NB4 (cell line): ENCODE data around the gene TYMP.
"Not testable (repeated sequence)": the region's sequence is repeated elsewhere in the genome, so short reads cannot be mapped to it uniquely, and the experiment has no call there.

ENCODE experiments used
- DNase-seq: peaks from one replicate; pipeline ENCODE4 v3.0.0; 2010; ENCODE audit warnings: low read depth
- H3K4me3 ChIP-seq: one replicate; pipeline ENCODE4 v1.5.1; 2011; ENCODE audit warnings: mild to moderate bottlenecking, low read depth, low read length, moderate library complexity
- MYC ChIP-seq: IDR thresholded peaks from 2 replicates; pipeline ENCODE4 v1.6.1; 2011; ENCODE audit warnings: low read depth, low read length
- POLR2A ChIP-seq: IDR thresholded peaks from 2 replicates; pipeline ENCODE4 v1.6.1; 2011; ENCODE audit warnings: mild to moderate bottlenecking; ENCODE audit not compliant: insufficient read length; ENCODE audit errors: extremely low read depth
- TF ChIP-seq, protein P1 (sequence below): IDR thresholded peaks from 2 replicates; pipeline ENCODE4 v1.6.1; 2011; ENCODE audit warnings: low read depth, low read length
- TF ChIP-seq, protein P2 (sequence below): IDR thresholded peaks from one replicate; pipeline ENCODE4 v1.5.1; 2012; ENCODE audit warnings: low read depth, low read length

TYMP gene

GRCh38 chr22:50536226-50536625, 6.4 kb upstream of the TYMP start:
- TF ChIP-seq, protein P1, sequence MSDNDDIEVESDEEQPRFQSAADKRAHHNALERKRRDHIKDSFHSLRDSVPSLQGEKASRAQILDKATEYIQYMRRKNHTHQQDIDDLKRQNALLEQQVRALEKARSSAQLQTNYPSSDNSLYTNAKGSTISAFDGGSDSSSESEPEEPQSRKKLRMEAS, result no peak
- TF ChIP-seq POLR2A (no peak), MYC (no peak)
- TF ChIP-seq, protein P2, sequence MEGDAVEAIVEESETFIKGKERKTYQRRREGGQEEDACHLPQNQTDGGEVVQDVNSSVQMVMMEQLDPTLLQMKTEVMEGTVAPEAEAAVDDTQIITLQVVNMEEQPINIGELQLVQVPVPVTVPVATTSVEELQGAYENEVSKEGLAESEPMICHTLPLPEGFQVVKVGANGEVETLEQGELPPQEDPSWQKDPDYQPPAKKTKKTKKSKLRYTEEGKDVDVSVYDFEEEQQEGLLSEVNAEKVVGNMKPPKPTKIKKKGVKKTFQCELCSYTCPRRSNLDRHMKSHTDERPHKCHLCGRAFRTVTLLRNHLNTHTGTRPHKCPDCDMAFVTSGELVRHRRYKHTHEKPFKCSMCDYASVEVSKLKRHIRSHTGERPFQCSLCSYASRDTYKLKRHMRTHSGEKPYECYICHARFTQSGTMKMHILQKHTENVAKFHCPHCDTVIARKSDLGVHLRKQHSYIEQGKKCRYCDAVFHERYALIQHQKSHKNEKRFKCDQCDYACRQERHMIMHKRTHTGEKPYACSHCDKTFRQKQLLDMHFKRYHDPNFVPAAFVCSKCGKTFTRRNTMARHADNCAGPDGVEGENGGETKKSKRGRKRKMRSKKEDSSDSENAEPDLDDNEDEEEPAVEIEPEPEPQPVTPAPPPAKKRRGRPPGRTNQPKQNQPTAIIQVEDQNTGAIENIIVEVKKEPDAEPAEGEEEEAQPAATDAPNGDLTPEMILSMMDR, result no peak
- no peak overlapping the region for H3K4me3 ChIP-seq
- no peak for DNase-seq

DNA sequence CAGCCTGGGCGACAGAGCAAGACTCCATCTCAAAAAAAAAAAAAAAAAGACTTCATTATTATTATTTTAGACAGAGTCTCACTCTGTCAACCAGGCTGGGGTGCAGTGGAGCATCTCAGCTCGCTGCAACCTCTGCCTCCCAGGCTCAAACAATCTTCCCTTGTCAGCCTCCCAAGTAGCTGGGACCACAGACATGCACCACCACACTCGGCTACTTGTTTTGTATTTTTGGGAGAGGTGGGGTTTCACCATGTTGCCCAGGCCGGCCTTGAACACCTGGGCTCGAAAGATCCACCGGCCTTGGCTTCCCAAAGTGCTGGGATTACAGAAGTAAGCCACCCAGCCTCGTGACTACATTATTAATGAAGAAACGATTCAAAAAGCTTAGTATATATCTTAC, 5.3 kb upstream of the TYMP start:
- TF ChIP-seq, protein P2, result no peak
- TF ChIP-seq POLR2A, result no peak
- TF ChIP-seq, protein P1, result no peak
- no peak for TF ChIP-seq MYC
- no peak for DNase-seq
- no peak overlapping the region for H3K4me3 ChIP-seq

DNA sequence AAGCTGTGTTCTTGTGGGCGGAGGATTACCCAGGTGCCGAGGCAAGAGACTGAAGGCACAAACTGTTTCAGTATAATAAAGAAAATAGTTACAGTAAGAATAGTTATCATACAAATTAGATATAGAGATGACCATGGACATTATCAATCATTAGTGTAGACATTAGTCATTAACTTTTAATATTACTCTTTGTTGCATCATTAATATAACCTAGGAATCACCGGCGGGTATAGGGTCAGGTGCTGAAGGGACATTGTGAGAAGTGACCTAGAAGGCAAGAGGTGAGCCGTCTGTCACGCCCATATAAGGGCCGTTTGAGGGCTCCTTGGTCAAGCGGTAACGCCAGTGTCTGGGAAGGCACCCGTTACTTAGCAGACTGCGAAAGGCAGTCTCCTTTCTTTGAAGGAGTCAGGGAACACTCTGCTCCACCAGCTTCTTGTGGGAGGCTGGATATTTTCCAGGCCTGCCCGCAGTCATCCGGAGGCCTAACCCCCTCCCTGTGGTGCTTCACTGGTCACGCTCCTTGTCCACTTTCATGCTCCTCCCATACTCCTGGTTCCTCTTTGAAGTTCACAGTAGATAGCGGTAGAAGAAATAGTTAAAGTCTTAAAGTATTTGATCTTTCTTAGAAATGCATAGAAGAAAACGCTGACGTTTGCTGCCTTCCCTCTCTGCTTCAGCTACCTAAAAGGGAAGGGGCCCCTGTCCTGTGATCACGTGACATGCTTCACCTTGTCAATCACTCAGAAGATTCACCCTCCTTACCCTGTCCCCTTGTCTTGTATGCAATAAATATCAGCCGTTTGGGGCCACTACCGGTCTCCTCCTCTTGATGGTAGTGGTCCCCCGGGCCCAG, 4.3 kb upstream of the TYMP start:
- peak; percentile 78 for DNase-seq
- H3K4me3 ChIP-seq, result not testable (repeated sequence)

DNA sequence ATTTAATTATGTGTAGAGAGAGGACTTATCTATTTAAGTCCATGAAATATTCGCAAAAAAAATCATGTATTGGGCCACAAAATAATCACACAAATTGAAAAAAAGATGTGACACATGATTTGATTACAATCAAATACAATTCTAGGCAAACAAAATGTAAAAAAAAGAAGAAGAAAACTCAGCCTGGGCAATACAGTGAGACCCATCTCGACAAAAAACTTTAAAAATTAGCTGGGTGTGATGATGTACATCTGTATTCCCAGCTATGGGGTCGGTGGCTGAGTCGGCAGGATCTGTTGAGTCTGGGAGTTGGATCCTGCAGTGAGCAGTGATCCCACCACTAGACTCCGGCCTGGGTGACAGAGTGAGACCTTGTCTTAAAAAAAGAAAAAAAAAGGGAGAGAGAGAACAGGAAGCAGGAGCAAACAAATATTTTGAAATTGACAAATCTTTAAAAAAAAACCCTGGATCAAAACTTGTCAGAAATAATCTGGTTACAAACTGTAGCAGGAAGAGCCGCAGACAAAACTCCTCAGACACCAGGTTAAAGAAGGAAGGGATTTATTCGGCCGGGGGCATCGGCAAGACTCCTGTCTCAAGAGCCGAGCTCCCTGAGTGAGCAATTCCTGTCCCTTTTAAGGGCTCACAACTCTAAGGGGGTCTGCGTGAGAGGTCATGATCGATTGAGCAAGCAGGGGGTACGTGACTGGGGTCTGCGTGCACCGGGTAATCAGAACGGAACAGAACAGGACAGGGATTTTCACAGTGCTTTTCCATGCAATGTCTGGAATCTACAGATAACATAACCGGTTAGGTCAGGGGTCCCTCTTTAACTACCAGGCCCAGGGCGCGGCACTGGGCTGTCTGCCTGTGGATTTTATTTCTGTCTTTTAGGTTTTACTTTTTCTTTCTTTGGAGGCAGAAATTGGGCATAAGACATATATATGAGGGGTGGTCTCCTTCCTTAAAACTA, 3.3 kb upstream of the TYMP start:
- TF ChIP-seq MYC (no peak), POLR2A (no peak)
- TF ChIP-seq, protein P1, result no peak
- TF ChIP-seq, protein P2, result no peak
- DNase-seq, result no peak
- no peak overlapping the region for H3K4me3 ChIP-seq

DNA sequence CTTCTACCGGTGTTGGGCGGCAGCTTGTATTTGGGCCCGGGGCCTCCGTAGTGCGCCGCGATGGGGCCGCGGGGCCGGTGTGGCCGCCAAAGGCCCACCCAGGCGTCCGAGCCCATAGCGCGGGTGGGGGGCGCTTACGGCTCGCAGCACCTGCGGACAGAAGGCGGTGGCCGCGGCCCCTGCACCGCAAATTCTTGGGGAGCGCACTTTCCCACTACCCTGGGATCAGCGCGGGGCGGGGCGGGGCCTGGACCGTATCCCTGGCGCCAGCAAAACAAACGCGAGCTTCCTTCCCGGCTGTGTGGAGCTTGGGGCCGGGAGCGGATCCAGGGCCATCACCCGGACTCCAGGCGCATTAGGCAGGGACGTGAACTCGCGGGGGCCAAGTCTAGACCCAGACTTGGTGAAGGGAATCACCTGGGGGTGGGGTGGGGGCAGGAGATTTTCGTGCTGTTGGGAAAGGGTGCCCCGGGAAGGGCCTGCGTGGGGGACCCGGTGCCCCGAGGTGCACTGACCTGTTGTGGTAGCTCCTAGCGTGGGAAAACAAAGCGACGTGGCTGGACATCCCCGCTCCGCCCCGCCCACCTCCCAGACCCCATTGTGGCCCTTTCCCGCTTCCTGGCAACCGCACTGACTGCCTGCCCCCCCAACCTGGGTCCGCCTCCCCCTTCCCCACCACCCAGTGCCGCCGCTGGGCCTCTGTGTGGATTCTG, 2.3 kb upstream of the TYMP start:
- DNase-seq, result peak; percentile 38
- peak overlapping the region; percentile 73 for H3K4me3 ChIP-seq
- TF ChIP-seq, protein P2, result no peak
- TF ChIP-seq POLR2A, result no peak
- TF ChIP-seq MYC, result no peak
- TF ChIP-seq, protein P1, result no peak

- peak; percentile 77 for DNase-seq
- H3K4me3 ChIP-seq, result peak overlapping the region; percentile 73
- TF ChIP-seq, protein P1, result peak; percentile 25; the same call in 1 of the 2 replicates
- TF ChIP-seq POLR2A (no peak), MYC (peak; percentile 38)
- TF ChIP-seq, protein P2, result no peak
Observed at GRCh38 chr22:50531546-50531961, 1.7 kb upstream of the TYMP start.
